HG03280 (cell line): Measurements from ENCODE around the gene SLC16A4.
A peak's percentile ranks its signal among the peaks of the same experiment; 100 is the strongest.
"Not testable (repeated sequence)": the region's sequence is repeated elsewhere in the genome, so short reads cannot be mapped to it uniquely, and the experiment has no call there.

Experiments
- ATAC-seq: cut with Tn5 transposase; IDR thresholded peaks from one replicate; pipeline ENCODE4 v1.9.1; 2021; ENCODE audit warnings: mild to moderate bottlenecking, moderate library complexity; ENCODE audit not compliant: unreplicated experiment

The SLC16A4 gene

GRCh38 chr1:110409316-110409715 is 18.5 kb upstream of the SLC16A4 start:
- no peak for ATAC-seq

- ATAC-seq: no peak
Measured at GRCh38 chr1:110408488-110408887, 17.7 kb upstream of the SLC16A4 start.

- ATAC-seq: peak; percentile 88
Measured at GRCh38 chr1:110407260-110408210, 16.7 kb upstream of the SLC16A4 start, which contains the start of gene LAMTOR5. TSS of gene LAMTOR5 (minus strand) at chr1:110407694. CDS start at chr1:110407620, 74 bp downstream.

- ATAC-seq: not testable (repeated sequence)
Measured at GRCh38 chr1:110406407-110406806, 15.6 kb upstream of the SLC16A4 start.

GRCh38 chr1:110404401-110404800 is 13.6 kb upstream of the SLC16A4 start:
- no peak for ATAC-seq

- no peak for ATAC-seq
Measured at GRCh38 chr1:110403805-110404204, 13.0 kb upstream of the SLC16A4 start.

GRCh38 chr1:110396259-110396958 is 5.6 kb upstream of the SLC16A4 start:
- ATAC-seq: not testable (repeated sequence)

- ATAC-seq: no peak
Measured at GRCh38 chr1:110394493-110394820, 3.6 kb upstream of the SLC16A4 start.

- no peak for ATAC-seq
Measured at GRCh38 chr1:110393691-110394492, 3.1 kb upstream of the SLC16A4 start.

GRCh38 chr1:110393286-110393685 is 2.5 kb upstream of the SLC16A4 start:
- ATAC-seq: no peak

- ATAC-seq: no peak
Measured at GRCh38 chr1:110390096-110390495, 730 bp downstream of the SLC16A4 start.

- no peak for ATAC-seq
Measured at GRCh38 chr1:110387048-110387754, 3.6 kb downstream of the SLC16A4 start.

GRCh38 chr1:110385369-110385768 is 5.5 kb downstream of the SLC16A4 start:
- ATAC-seq: no peak

- ATAC-seq: peak; percentile 59
Measured at GRCh38 chr1:110384581-110385321, 6.1 kb downstream of the SLC16A4 start.

GRCh38 chr1:110383251-110383990 is 7.4 kb downstream of the SLC16A4 start:
- no peak for ATAC-seq

GRCh38 chr1:110380672-110381283 is 10.0 kb downstream of the SLC16A4 start:
- no peak for ATAC-seq

GRCh38 chr1:110375490-110375889 is 15.3 kb downstream of the SLC16A4 start:
- no peak for ATAC-seq

GRCh38 chr1:110370827-110371226 is 20.0 kb downstream of the SLC16A4 start:
- no peak for ATAC-seq

- ATAC-seq: no peak
Measured at GRCh38 chr1:110364221-110364620, 26.6 kb downstream of the SLC16A4 start.
